Measurements from ENCODE around the gene NFATC4.

The NFATC4 gene

GRCh38 chr14:24390701-24391468, 22.9 kb downstream of the NFATC4 start:
- no peak for DNase-seq

DNA sequence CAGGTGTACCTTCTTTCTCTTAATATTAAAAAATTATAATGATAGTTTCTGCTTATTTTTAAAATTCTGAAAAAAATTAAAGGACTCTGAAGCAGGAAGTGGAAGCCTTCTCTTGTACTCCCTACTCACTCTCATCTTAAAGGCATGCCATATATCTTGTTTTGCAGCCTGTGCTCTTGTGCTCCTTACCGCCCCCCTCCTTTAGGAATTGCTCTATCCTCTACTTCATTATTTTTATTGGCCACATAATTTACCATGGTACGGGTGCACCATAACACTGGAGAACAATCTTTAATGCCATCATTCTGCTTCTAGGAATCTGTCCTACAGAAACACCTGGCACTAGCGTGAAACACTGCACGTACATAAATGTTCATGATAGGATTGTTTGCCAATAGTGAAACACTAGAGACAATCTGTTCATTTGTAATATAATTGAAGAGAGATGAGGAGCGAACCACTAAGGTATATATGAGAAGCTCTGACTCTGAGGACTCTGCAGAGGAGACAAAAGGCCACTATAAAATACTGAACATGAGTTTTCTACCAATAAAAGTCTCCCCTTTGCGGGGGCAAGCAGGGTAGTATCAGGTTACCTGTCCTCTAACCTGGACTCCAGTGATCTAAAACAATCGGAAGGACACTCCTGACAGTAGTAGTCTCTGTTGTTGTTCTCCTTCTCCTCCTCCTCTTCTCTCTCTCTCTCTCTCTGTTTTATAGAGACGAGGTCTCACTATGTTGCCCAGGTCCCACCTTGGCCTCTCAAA, 24.5 kb downstream of the NFATC4 start:
- DNase-seq: peak; percentile 23

DNA sequence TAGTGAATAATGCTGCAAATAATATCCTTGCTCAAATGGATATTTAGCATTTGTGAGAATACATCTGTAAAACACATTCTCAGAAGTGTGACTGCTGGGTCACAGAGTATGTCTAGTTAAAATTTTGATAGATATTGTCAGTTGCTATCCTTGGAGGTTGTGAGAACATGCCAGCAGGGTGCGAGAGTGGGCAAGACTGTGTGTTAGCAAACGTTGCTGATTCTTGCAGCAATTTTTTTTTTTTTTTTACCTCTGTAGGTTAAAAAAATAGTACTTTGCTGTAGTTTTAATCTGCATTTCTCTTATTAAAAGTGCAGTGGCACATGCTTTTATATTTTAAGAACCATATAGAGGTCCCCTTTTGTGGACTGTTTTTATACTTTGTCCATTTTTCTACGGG, 26.3 kb downstream of the NFATC4 start:
- DNase-seq: no peak

- no peak for DNase-seq
These were observed 27.9 kb downstream of the NFATC4 start for GRCh38 chr14:24395609-24396582.

DNA sequence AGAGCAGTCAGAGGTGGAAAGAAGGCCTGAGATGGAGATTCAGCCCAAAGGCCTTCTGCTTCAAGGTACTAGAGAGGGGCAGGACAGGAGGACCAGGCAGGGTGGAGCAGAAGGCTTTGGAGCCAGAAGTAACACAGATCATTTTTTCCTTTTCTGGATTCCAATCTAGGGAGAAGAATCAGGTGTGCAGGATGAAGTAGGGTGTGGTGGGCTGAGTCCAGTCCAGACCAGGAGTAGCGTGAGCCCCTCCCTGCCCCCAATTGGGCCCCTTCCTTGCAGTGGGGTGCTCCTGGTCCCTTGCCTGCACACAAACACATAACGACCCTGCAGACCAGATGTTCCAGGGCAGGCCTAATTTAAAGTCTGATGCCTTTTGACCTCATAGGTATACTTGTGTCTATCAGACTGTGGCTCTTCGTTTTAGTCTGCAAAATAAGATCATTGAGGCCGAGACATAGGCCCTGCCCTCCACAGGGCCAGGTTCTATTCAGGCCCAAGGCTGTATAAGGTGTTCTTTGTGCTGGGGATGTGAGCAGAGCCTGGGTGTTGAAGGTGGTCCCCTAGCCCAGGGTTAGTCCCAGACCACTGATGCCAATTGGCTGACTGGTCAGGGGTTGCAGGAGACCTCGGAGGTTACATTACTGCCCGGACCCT, 29.8 kb downstream of the NFATC4 start:
- DNase-seq: no peak

DNA sequence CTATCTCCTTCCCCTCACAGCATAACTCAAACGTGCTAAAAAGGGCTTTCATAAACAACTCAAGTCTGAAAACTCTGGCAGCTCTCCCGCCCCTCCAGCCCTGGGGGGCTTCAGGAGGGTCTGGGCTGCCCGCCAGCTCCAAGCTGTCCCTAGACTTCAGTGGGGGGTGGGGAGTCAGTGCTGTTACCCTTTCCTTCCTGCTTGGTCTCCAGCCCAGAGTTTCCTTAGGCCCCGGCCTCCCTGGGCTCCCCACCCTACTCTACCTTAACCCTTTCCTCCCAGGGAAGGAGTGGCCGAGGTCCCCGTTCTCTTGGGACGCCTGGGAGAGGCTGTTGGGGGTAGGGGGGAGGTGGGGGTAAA, 30.3 kb downstream of the NFATC4 start:
- DNase-seq: no peak

DNA sequence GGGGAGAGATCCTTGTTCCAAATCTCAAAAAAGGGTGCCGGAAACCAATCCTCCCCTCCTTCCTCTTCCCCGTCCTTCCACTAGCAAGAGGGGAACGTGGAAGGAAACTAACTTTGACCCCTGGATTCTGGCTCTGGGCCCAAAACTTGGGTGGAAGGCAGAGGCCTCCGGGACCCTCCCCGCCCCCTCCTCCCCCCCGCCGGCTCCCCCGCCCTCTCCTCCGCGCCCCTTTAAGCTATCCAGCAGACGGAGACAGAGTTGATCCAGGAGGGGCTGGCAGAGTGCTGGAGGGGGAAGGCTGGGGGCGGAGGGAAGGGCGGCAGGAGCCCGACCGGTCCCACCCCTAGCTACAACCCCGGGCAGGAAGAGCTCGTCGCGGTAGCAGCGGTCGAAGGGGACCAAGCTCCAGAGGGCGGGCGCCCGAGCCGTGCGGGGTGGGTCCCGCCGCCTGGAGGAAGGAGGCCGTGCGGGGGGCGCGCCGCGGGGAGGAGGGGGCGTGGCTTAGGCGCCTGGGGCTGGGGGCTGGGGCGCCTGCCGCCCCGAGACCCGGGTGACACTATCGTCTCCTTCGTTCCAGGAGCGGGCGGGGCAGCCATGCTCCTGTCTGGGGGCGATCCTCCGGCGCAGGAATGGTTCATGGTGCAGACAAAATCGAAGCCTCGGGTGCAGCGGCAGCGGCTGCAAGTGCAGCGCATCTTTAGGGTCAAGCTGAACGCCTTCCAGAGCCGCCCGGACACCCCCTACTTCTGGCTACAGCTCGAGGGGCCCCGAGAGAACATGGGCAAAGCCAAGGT, 30.9 kb downstream of the NFATC4 start, which contains the start of gene NYNRIN:
Gene NYNRIN (plus strand): TSS at position 351 of the 794 bp plus-strand sequence. CDS start 244 bp downstream, at position 595.
- peak; percentile 17 for DNase-seq

DNA sequence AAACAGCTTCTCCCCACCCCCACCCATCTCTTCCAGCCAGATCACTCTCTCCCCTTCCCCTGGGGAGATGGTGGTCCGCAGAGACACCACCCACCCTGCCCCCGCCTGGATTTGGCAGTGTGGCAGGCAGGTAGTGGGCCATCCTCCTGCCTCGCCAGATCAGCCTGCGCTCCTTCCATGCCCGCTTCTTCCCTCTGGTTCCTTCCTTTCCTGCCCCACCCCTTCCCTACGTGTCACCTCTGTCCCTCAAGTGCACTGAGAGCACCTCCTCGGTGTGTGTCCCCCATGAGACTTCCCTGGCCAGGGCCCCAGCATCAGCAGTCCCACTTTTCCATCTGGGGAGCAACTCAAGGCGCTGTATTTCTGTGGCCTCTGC, 31.5 kb downstream of the NFATC4 start:
- DNase-seq: no peak

GRCh38 chr14:24399999-24400718, 32.2 kb downstream of the NFATC4 start:
- no peak for DNase-seq

- no peak for DNase-seq
These were observed 34.1 kb downstream of the NFATC4 start for GRCh38 chr14:24401810-24402702.

DNA sequence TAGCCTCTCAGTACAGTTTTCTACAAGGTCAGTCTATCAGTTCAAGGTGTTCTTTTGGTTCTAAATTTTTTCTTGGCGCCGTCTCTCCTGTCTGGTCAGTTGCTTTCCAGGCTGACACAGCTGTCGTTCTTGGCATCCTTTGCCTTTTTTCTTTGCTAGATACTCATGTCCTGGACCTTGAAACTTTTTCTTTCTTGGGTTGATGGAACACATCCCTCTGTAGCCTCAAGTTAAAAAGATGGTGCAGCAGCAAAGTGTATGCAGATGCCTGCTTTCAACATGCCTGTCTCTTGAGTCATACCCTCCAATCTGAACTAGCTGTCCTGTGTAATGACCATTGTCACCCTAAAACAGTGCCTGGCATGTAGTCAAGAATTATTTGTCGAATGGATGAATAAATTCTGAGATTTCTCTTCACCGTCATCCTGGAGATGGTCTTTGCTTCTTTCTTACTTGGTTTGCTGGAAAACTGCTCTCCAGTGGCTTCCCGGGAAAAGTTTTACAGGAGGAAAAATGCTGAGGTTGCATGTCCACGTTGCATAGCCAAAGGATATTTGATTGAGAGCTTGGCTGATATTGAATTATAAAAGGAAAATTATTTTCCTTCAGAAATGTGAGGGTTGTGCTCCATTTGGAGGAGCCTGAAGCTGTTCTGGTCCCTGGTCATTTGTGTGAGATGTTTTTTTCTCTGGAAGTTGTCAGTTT, 35.5 kb downstream of the NFATC4 start:
- no peak for DNase-seq

GRCh38 chr14:24404814-24405213, 36.8 kb downstream of the NFATC4 start:
- no peak for DNase-seq

DNA sequence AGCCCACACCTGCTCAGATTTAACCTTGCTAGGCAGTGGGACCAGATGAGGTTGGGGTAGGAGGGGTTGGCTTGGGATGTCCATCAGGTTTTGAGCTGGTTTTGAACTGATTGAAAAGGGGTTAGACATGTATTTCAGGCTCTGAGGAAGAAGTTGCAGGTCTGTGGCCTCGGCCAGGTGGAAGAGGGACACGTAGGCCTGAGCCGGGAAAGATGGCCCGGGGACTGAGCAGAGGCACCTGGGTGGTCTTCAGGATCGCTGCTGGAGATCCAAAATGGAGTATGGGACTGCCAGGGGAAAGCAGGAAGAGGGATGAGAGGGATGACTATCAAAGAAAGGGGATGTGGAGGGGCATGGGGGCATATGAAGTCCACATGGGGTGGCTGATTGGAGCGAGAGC, 38.4 kb downstream of the NFATC4 start:
- DNase-seq: no peak

DNA sequence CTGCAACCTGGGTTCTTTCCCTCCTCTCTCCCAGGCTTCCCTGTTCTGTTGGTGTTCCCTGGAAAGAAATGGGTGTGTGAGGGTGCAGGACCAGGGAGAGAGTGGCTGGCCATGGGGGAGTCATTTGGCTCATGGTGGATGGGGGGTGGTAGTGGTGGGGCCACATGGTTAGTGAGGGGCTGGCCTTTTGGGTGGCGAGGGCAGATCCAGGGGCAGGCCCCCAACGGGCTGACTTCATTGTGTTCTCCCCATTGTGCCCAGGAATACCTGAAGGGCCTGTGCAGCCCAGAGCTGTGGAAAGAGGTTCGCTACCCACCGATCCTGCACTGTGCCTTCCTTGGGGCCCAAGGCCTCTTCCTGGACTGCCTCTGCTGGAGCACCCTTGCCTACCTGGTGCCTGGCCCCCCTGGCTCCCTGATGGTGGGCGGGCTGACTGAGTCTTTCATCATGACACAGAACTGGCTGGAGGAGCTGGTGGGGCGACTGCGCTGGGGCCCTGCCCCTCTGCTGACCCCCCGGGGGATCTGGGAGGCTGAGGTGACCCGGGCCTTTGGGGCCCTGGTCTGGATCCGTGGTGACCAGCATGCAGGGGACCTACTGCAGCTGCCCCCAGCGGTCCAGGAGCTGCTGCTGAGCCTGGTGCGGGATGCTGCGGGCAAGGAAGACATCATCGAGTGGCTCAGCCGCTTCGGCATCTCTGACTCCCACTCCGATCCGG, 39.8 kb downstream of the NFATC4 start:
- no peak for DNase-seq

DNA sequence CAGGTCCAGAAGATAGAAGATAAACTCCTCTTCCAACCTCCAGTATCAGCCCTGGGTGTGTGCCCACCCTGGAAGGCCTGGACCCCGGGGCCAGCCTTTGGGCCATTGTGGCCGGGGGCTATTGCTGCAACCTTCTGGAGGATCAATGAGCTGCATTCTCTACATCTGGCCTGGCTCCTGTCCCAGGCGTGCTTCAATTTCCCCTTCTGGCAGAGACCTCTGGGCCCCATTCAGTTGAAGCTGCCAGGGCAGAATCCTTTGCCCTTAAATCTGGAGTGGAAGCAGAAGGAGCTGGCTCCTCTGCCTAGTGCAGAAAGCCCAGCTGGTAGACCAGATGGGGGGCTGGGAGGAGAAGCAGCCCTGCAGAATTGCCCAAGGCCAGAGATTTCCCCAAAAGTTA, 40.8 kb downstream of the NFATC4 start:
- DNase-seq: no peak

- DNase-seq: no peak
These were observed 41.2 kb downstream of the NFATC4 start for GRCh38 chr14:24409192-24409591.

- DNase-seq: no peak
These were observed 42.0 kb downstream of the NFATC4 start for GRCh38 chr14:24409956-24410355.

Data from NCI-H1436 (cell line).